Ectodermal cell (in vitro differentiated cells): ENCODE measurements around the gene TNFRSF25.

Source experiments
- H3K27ac ChIP-seq: 2 replicates; pipeline ENCODE4 v1.7.0; 2013; ENCODE audit warnings: mild to moderate bottlenecking, low read depth, low read length; ENCODE audit not compliant: insufficient read depth, poor library complexity, severe bottlenecking
- H3K27me3 ChIP-seq: 2 replicates; pipeline ENCODE4 v1.7.0; 2013; ENCODE audit warnings: mild to moderate bottlenecking, low read length; ENCODE audit not compliant: insufficient read depth, control insufficient read depth, poor library complexity, severe bottlenecking
- H3K36me3 ChIP-seq: one replicate; pipeline ENCODE4 v1.7.0; 2013; ENCODE audit warnings: low read length; ENCODE audit not compliant: control insufficient read depth, insufficient read depth
- H3K4me1 ChIP-seq: one replicate; pipeline ENCODE4 v1.7.0; 2013; ENCODE audit warnings: low read length; ENCODE audit not compliant: control insufficient read depth, insufficient read depth
- H3K4me3 ChIP-seq: 2 replicates; pipeline ENCODE4 v1.7.0; 2013; ENCODE audit warnings: low read depth, low read length, control low read depth; ENCODE audit not compliant: insufficient read depth
- H3K9me3 ChIP-seq: 2 replicates; pipeline ENCODE4 v1.7.0; 2013; ENCODE audit warnings: mild to moderate bottlenecking, low read length, moderate library complexity; ENCODE audit not compliant: control insufficient read depth
- WGBS, 2 experiments: methylation state at CpG; one replicate each; pipeline ENCODE4 v1.1.7; 2013; ENCODE audit warnings: missing lambda C conversion rate in 2 of 2; 5-methylcytosine and 5-hydroxymethylcytosine counted together

TNFRSF25 gene

DNA sequence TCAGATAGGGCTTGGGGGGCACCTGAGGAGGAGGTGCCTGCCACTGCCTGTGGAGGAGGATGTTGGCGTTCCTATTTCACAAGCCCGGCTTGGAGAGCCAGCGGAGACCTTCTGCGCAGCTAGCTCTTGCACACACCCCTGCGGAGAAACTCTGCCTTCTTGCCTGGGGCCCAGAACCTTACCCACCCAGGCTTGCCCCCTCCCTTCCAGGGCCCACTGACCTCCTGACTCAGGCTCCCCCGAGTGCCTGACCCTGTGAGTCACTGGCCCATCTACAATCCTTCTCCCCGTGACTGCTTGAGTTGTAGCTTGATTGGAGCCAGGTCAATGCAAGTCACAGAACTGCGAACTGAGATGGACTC, 49.7 kb downstream of the TNFRSF25 start:
- Histone ChIP-seq H3K27ac (no peak overlapping the region), H3K4me3 (no peak overlapping the region), H3K36me3 (no peaks in the 10 kb centered on the region), H3K4me1 (peaks cover 12% of the 10 kb centered on the region), H3K27me3 (peaks cover 80% of the 10 kb centered on the region), H3K9me3 (no peaks in the 10 kb centered on the region)
- WGBS, 2 experiments: 84 to 88% methylated on average over 8 of the region's 8 CpGs

GRCh38 chr1:6414881-6415626, 50.9 kb downstream of the TNFRSF25 start:
- Histone ChIP-seq H3K4me3 (no peak overlapping the region), H3K27me3 (peaks cover 68% of the 10 kb centered on the region), H3K36me3 (no peaks in the 10 kb centered on the region), H3K27ac (no peak overlapping the region), H3K9me3 (no peaks in the 10 kb centered on the region), H3K4me1 (peaks cover 10% of the 10 kb centered on the region)
- 84 to 88% methylated on average over 17 of the region's 17 CpGs for WGBS, 2 experiments

GRCh38 chr1:6414443-6414844, 51.5 kb downstream of the TNFRSF25 start:
- Histone ChIP-seq H3K27me3 (peaks cover 62% of the 10 kb centered on the region), H3K36me3 (no peaks in the 10 kb centered on the region), H3K27ac (no peak overlapping the region), H3K4me1 (peaks cover 6% of the 10 kb centered on the region), H3K9me3 (no peaks in the 10 kb centered on the region), H3K4me3 (no peak overlapping the region)
- WGBS, 2 experiments: 14 to 16% methylated on average over 15 of the region's 15 CpGs

- peaks cover 46% of the 10 kb centered on the region for H3K27me3 ChIP-seq
- no peaks in the 10 kb centered on the region for H3K4me1 ChIP-seq
- H3K4me3 ChIP-seq: no peak overlapping the region
- no peaks in the 10 kb centered on the region for H3K36me3 ChIP-seq
- H3K27ac ChIP-seq: no peak overlapping the region
- 87 to 92% methylated on average over 6 of the region's 6 CpGs for WGBS, 2 experiments
- no peaks in the 10 kb centered on the region for H3K9me3 ChIP-seq
These were observed 53.1 kb downstream of the TNFRSF25 start for GRCh38 chr1:6412896-6413295.
